Endothelial cell of umbilical vein (primary cell): ENCODE data around the gene ASB2. TPM values are rescaled to one million over a fixed set of nuclear protein-coding genes. Genes with fewer than 3 reads are reported as not detected.

Source experiments
- BruUV-seq: library from RNA; stranded (reverse); fragments of 400-500 nt; replicated peaks from 2 replicates; lab custom pipeline; 2021; lab: Mats Ljungman, UMichigan
- CTCF ChIA-PET: fragments of 300-600, 350-600 bp; sonication (Branson Sonifier 250); formaldehyde crosslinking; loops from one replicate; lab custom pipeline; 2021; ENCODE audit warnings: antibody characterized with exemption, inconsistent platforms; lab: Charles Lee
- POLR2A ChIA-PET: fragments of 300-600, 350-600 bp; sonication (Branson Sonifier 250); formaldehyde crosslinking; loops from one replicate; lab custom pipeline; 2021; ENCODE audit warnings: antibody characterized with exemption, inconsistent platforms; lab: Charles Lee
- DNase-seq: peaks from one replicate; pipeline ENCODE4 v3.0.0-alpha.2; 2011; ENCODE audit warnings: low read depth, low spot score
- FAIRE-seq: peaks from 2 replicates; lab custom pipeline; 2011; peaks lifted over from hg19 to GRCh38; lab: Jason Lieb, UNC
- H2AFZ ChIP-seq: 2 replicates; pipeline ENCODE4 v1.6.0; 2012; ENCODE audit warnings: low read depth, low read length, control low read depth, inconsistent platforms
- H3K27ac ChIP-seq: 2 replicates; pipeline ENCODE4 v1.5.1; 2011; ENCODE audit warnings: low read depth, mild to moderate bottlenecking, control low read depth, low read length, moderate library complexity; ENCODE audit not compliant: insufficient read depth
- H3K27me3 ChIP-seq, 2 experiments: 2 replicates each; pipeline versions ENCODE4 v1.6.0 to v1.6.1; 2011; ENCODE audit warnings: low read length in 2 of 2, mixed read lengths in 1 of 2; ENCODE audit not compliant: control insufficient read depth in 2 of 2, insufficient read depth in 2 of 2
- H3K36me3 ChIP-seq, 2 experiments: 2 replicates in 1 of 2; 3 replicates in 1 of 2; pipeline ENCODE4 v1.5.1; 2011; ENCODE audit warnings: low read length in 2 of 2, mild to moderate bottlenecking in 1 of 2, moderate library complexity in 1 of 2; ENCODE audit not compliant: control insufficient read depth in 2 of 2, insufficient read depth in 2 of 2; ENCODE audit errors: extremely low read depth in 1 of 2
- H3K4me1 ChIP-seq: 3 replicates; pipeline ENCODE4 v1.5.1; 2011; ENCODE audit warnings: mild to moderate bottlenecking, low read length; ENCODE audit not compliant: control insufficient read depth, insufficient read depth; ENCODE audit errors: extremely low read depth
- H3K4me2 ChIP-seq: 2 replicates; pipeline ENCODE4 v1.6.1; 2011; ENCODE audit warnings: low read length, control low read depth, mixed read lengths; ENCODE audit not compliant: insufficient read depth
- H3K4me3 ChIP-seq, 3 experiments: fragments of 200-600 bp in 1 of 3; sonication (generic), shearing (Covaris generic) in 1 of 3; replicated peaks in 1 of 3; 2 replicates each; pipeline ENCODE4 v1.5.1; 2011 to 2016; ENCODE audit warnings: control low read depth in 3 of 3, low read length in 3 of 3, mild to moderate bottlenecking in 2 of 3, inconsistent platforms in 1 of 3, low read depth in 1 of 3, moderate library complexity in 1 of 3; ENCODE audit not compliant: insufficient read depth in 1 of 3
- H3K79me2 ChIP-seq: 2 replicates; pipeline ENCODE4 v1.6.0; 2012; ENCODE audit warnings: low read length, inconsistent platforms; ENCODE audit not compliant: control insufficient read depth, insufficient read depth
- H3K9ac ChIP-seq: replicated peaks from 2 replicates; pipeline ENCODE3; 2011; ENCODE audit warnings: low read length, control low read depth; ENCODE audit not compliant: insufficient read depth; ENCODE audit errors: extremely low read depth
- H3K9me1 ChIP-seq: replicated peaks from 3 replicates; pipeline ENCODE4 v1.6.0; 2011; ENCODE audit warnings: mild to moderate bottlenecking, low read length; ENCODE audit not compliant: control insufficient read depth, insufficient read depth; ENCODE audit errors: extremely low read depth
- H3K9me3 ChIP-seq: replicated peaks from 2 replicates; pipeline ENCODE4 v1.5.1; 2012; ENCODE audit warnings: low read length, inconsistent platforms; ENCODE audit not compliant: control insufficient read depth, insufficient read depth
- H4K20me1 ChIP-seq: replicated peaks from 2 replicates; pipeline ENCODE3; 2011; ENCODE audit warnings: mild to moderate bottlenecking, low read length; ENCODE audit not compliant: control insufficient read depth, insufficient read depth; ENCODE audit errors: extremely low read depth
- EZH2 ChIP-seq: IDR thresholded peaks from 2 replicates; pipeline ENCODE4 v1.6.1; 2012; ENCODE audit warnings: borderline replicate concordance, low read depth, mild to moderate bottlenecking, moderate library complexity, low read length, inconsistent platforms; ENCODE audit not compliant: severe bottlenecking
- FOS ChIP-seq: IDR thresholded peaks from 2 replicates; pipeline ENCODE4 v1.6.1; 2011; ENCODE audit warnings: mild to moderate bottlenecking, low read length, moderate library complexity, borderline replicate concordance; ENCODE audit not compliant: insufficient read depth
- GATA2 ChIP-seq: IDR thresholded peaks from 2 replicates; pipeline ENCODE4 v1.7.0; 2011; ENCODE audit warnings: low read depth, mild to moderate bottlenecking, moderate library complexity, mixed read lengths, low read length; ENCODE audit not compliant: insufficient read length, insufficient read depth
- JUN ChIP-seq: IDR thresholded peaks from 2 replicates; pipeline ENCODE4 v1.6.1; 2011; ENCODE audit warnings: borderline replicate concordance, low read depth; ENCODE audit not compliant: insufficient read length, insufficient read depth
- MYC ChIP-seq: IDR thresholded peaks from one replicate; pipeline ENCODE4 v1.6.1; 2011; ENCODE audit warnings: mild to moderate bottlenecking, low read depth, low read length
- POLR2A ChIP-seq: IDR thresholded peaks from 2 replicates; pipeline ENCODE4 v1.6.1; 2012; ENCODE audit warnings: low read depth, mild to moderate bottlenecking, control low read depth, low read length
- POLR2AphosphoS5 ChIP-seq: IDR thresholded peaks from 2 replicates; pipeline ENCODE4 v1.6.1; 2012; ENCODE audit warnings: low read depth, mild to moderate bottlenecking, control low read depth, low read length, moderate library complexity; ENCODE audit not compliant: insufficient read depth
- dilution Hi-C: fragments of 300-500 bp; cut with MboI; formaldehyde crosslinking; loops from one replicate; pipeline ENCODE4 v1.15.0; 2019; ENCODE audit warnings: low sequenced_read_pairs; ENCODE audit not compliant: extremely low pct_ligation_motif_present
- intact Hi-C: fragments of 100-400 bp; cut with micrococcal nuclease; formaldehyde crosslinking; loops from one replicate; pipeline ENCODE4 v1.10.0; 2022
- polyA plus RNA-seq, 4 experiments: library from polyadenylated mRNA; depleted of rRNA in 3 of 4; stranded (reverse) in 3 of 4; unstranded in 1 of 4; fragments of >200 nt; gene quantifications; 2 replicates each; pipeline versions ENCODE4 v1.2.1 to v1.2.3, GENCODE V29; 2011 to 2012; ENCODE audit warnings: missing spikeins in 1 of 4
- total RNA-seq: library from RNA; stranded (reverse); gene quantifications from 2 replicates; pipeline ENCODE4 v1.2.3, GENCODE V29; 2021
- TF ChIP-seq, protein P1 (sequence below): IDR thresholded peaks from 2 replicates; pipeline ENCODE4 v1.6.1; 2011; ENCODE audit not compliant: insufficient read depth, insufficient read length
- TF ChIP-seq, protein P2 (sequence below), 2 donors: IDR thresholded peaks; 1 replicate in 1 of 2; 2 replicates in 1 of 2; pipeline ENCODE4 v1.5.1; 2011; ENCODE audit warnings: low read length in 2 of 2, mild to moderate bottlenecking in 2 of 2, moderate library complexity in 2 of 2, control low read depth in 1 of 2, inconsistent platforms in 1 of 2, low read depth in 1 of 2; ENCODE audit not compliant: insufficient read depth in 1 of 2; ENCODE audit errors: extremely low read depth in 1 of 2

Gene ASB2
- total and polyA plus RNA-seq, 2 donors (not counting 3 experiments of a cell fraction or from before 2014, with no cell fraction given) = not detected

DNA sequence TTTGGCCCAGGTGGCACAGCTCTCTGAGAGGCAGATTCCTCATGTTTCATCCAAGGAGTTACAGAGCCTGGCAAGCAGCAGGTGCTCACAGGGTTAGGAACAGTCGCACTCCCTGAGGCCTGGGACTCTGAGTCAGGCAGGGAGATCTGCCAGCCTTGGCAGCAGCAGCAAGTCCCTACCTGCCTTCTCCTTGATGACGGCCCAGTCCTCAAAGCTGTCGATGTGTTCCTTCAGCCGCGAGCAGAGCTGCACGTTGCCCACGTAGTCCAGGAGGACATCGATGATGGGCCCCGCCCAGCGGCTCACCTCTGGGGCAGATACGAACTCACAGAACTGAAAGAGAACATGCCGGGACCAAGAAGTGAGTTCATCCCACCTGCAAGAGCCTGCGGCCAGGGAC lies 38.9 kb downstream of the ASB2 start:
- Histone ChIP-seq H3K27me3 (peaks cover 0 to 3% of the 10 kb centered on the region in 2 experiments), H3K79me2 (no peaks in the 10 kb centered on the region), H3K9ac (no peak overlapping the region), H3K4me1 (no peaks in the 10 kb centered on the region), H3K4me3 (no peak overlapping the region), H3K36me3 (no peaks in the 10 kb centered on the region), H3K4me2 (no peak overlapping the region), H3K9me1 (no peaks in the 10 kb centered on the region), H4K20me1 (no peaks in the 10 kb centered on the region), H3K27ac (no peak overlapping the region), H2AFZ (no peak overlapping the region), H3K9me3 (no peaks in the 10 kb centered on the region)
- TF ChIP-seq EZH2 (no peak), GATA2 (no peak), POLR2AphosphoS5 (no peak), POLR2A (no peak), JUN (no peak), MYC (no peak), FOS (no peak)
- TF ChIP-seq, protein P1, sequence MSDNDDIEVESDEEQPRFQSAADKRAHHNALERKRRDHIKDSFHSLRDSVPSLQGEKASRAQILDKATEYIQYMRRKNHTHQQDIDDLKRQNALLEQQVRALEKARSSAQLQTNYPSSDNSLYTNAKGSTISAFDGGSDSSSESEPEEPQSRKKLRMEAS = no peak
- TF ChIP-seq, protein P2, sequence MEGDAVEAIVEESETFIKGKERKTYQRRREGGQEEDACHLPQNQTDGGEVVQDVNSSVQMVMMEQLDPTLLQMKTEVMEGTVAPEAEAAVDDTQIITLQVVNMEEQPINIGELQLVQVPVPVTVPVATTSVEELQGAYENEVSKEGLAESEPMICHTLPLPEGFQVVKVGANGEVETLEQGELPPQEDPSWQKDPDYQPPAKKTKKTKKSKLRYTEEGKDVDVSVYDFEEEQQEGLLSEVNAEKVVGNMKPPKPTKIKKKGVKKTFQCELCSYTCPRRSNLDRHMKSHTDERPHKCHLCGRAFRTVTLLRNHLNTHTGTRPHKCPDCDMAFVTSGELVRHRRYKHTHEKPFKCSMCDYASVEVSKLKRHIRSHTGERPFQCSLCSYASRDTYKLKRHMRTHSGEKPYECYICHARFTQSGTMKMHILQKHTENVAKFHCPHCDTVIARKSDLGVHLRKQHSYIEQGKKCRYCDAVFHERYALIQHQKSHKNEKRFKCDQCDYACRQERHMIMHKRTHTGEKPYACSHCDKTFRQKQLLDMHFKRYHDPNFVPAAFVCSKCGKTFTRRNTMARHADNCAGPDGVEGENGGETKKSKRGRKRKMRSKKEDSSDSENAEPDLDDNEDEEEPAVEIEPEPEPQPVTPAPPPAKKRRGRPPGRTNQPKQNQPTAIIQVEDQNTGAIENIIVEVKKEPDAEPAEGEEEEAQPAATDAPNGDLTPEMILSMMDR (IDR thresholded peaks at IDR 0.05; ENCODE audit: extremely low read depth in 1 of 2, insufficient read depth in 1 of 2, low read depth in 1 of 2, low read length in 2 of 2) = no peak
- no peak for DNase-seq
- dilution Hi-C loops (no loop called here), intact Hi-C loops (no loop called here)
- no peak for FAIRE-seq
- ChIA-PET POLR2A (interaction anchor here (0.7 kb wide), 1 partner anchor 11 kb away, joined by 4 read pairs; no protein-coding TSS in a partner anchor), CTCF (interaction anchor here (0.6 to 10.0 kb wide), 5 partner anchors 10 to 199 kb away, joined by 3 to 368 read pairs (median 5); partner anchors contain the start of gene CCDC197)
- BruUV-seq = no TSS peak
